HG03139 (cell line): Measurements from ENCODE around the gene CNTNAP4.

ENCODE experiments used
- ATAC-seq: cut with Tn5 transposase; IDR thresholded peaks from one replicate; pipeline ENCODE4 v1.9.1; 2021; ENCODE audit not compliant: unreplicated experiment

The CNTNAP4 gene

GRCh38 chr16:76303637-76304314 is 26.6 kb downstream of the CNTNAP4 start:
- no peak for ATAC-seq

- no peak for ATAC-seq
Observed at GRCh38 chr16:76309639-76310335, 32.6 kb downstream of the CNTNAP4 start.

- no peak for ATAC-seq
Observed at GRCh38 chr16:76311260-76311659, 34.1 kb downstream of the CNTNAP4 start.

- ATAC-seq, result no peak
Observed at GRCh38 chr16:76318565-76318964, 41.4 kb downstream of the CNTNAP4 start.

- ATAC-seq, result no peak
Observed at GRCh38 chr16:76329106-76329505, 51.9 kb downstream of the CNTNAP4 start.

- ATAC-seq, result no peak
Observed at GRCh38 chr16:76335180-76335974, 58.2 kb downstream of the CNTNAP4 start.

- no peak for ATAC-seq
Observed at GRCh38 chr16:76336112-76336511, 58.9 kb downstream of the CNTNAP4 start.

- no peak for ATAC-seq
Observed at GRCh38 chr16:76338472-76338871, 61.3 kb downstream of the CNTNAP4 start.

GRCh38 chr16:76343769-76344168 is 66.6 kb downstream of the CNTNAP4 start:
- ATAC-seq, result no peak

- ATAC-seq, result no peak
Observed at GRCh38 chr16:76345163-76345661, 68.0 kb downstream of the CNTNAP4 start.

- ATAC-seq, result no peak
Observed at GRCh38 chr16:76346210-76346609, 69.0 kb downstream of the CNTNAP4 start.

- no peak for ATAC-seq
Observed at GRCh38 chr16:76351441-76351840, 74.2 kb downstream of the CNTNAP4 start.

- no peak for ATAC-seq
Observed at GRCh38 chr16:76360404-76360803, 83.2 kb downstream of the CNTNAP4 start.

- no peak for ATAC-seq
Observed at GRCh38 chr16:76370344-76370743, 93.1 kb downstream of the CNTNAP4 start.

- ATAC-seq, result no peak
Observed at GRCh38 chr16:76371441-76371840, 94.2 kb downstream of the CNTNAP4 start.

GRCh38 chr16:76373998-76374397 is 96.8 kb downstream of the CNTNAP4 start:
- ATAC-seq, result no peak

GRCh38 chr16:76376988-76377387 is 99.8 kb downstream of the CNTNAP4 start:
- ATAC-seq, result no peak

GRCh38 chr16:76378020-76378419 is 100.8 kb downstream of the CNTNAP4 start:
- no peak for ATAC-seq

GRCh38 chr16:76381096-76381495 is 103.9 kb downstream of the CNTNAP4 start:
- no peak for ATAC-seq

GRCh38 chr16:76385601-76386230 is 108.5 kb downstream of the CNTNAP4 start:
- no peak for ATAC-seq

- ATAC-seq, result no peak
Observed at GRCh38 chr16:76386784-76387183, 109.6 kb downstream of the CNTNAP4 start.
